ENCODE data around the gene MAST1.
"Not testable (repeated sequence)": the region's sequence is repeated elsewhere in the genome, so short reads cannot be mapped to it uniquely, and the experiment has no call there.

The MAST1 gene

DNA sequence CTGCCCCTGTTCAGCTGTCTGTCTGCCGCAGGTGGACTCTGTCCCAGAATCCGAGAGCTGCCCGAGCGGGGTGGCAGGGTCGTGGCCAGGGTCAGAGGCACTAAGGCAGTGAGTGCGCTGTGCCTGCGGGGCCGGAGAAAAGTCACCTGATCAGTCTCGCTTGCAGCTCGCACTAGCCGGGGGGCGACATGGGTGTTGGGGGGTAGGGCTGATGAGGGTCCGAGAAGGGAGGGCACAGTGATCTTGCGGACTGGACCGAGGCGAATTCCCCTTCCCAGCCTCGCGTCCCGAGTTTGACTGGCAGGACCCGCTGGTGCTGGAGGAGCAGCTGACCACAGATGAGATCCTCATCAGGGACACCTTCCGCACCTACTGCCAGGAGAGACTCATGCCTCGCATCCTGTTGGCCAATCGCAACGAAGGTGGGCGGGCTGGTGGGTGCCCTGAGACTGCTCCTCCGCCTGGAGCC lies 53.3 kb downstream of the MAST1 start:
- no peak for DNase-seq (ENCODE audit: low read depth, low spot score)

DNA sequence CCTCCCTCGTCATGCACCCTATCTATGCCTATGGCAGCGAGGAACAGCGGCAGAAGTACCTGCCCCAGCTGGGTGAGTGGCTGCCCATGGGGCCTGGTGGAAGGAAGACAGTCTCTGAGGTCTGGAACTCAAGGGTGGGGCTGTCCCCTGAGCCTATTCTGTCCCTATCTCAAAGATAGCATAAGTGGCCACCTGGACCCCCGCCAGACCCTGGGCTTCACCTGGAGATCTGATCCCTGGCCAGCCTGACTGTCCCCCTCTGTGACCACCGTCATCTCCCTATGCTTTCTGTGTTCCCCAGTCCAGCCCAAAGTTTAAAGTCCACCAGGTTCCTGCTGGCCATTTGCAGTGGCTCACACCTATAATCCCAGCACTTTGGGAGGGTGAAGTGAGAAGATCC lies 55.3 kb downstream of the MAST1 start:
- no peak for DNase-seq (ENCODE audit: low read depth, low spot score)

DNA sequence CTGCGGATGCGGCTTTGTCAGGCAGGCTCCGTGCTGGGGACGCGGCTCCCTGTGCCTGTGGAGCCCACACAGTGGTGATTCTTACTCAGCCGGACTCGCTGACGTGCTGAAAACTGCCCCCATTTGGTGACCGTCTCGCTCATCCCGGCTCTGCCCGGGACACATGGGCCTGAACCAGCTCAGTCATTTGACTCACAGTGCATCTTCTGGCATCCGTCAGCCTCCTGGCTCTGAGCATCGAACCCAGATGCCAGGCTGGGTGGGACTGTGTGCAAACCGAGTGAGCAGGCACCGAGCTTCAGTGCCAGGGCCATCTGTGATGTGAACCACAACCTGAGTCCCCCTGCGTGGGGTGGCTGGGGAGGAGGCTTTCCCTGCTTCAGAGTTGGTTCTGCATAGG lies 58.1 kb downstream of the MAST1 start:
- DNase-seq (ENCODE audit: low read depth, low spot score) = no peak

DNA sequence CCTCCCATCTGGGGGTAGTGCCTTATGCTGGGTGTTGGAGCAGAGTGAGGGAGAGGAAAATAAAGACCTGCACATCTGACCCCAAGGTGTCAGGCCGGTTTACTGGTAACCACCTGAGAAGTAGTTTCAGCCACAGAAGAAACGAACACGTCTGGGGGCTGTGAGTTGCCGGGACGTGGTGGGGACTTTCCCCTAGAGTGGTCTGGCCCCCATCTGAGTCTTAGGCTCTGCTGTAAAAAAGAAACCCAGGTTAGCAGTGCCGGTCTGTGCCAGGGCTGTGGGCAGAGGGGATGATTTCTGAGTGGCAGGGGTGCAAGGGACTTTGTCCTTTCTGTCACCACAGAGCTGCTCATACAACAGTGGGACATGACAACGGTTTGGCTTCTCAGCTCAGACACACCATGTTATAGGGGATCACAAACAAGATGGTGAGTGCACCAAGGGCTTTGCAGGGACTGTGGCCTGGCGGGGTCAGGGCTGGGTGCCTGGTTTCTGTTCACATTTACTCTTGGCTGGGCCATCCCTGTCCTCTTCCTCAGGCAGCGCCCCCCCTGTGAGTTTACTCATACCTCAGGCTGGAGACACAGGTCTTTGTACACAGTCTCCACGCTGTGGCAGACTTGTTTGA lies 61.7 kb downstream of the MAST1 start:
- no peak for DNase-seq (ENCODE audit: low read depth, low spot score)

DNA sequence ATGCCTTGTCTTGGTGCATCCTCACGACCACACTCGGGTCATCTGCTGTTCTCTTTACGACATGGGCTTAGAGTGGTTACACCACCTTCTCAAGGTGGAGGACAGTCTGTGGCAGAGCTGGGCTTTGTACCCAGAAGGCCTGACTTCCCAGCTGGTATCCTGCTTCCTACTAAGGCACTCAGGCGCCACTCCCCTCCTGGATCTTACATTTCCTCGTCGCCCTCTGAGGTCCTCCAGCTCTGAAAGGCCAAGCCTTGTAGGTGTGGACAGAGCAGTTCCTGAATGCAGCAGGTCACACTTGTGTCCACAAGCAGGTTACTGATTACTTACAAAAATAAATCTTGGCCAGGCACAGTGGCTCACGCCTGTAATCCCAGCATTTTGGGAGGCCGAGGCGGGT lies 68.9 kb downstream of the MAST1 start:
- no peak for DNase-seq (ENCODE audit: low read depth, low spot score)

DNA sequence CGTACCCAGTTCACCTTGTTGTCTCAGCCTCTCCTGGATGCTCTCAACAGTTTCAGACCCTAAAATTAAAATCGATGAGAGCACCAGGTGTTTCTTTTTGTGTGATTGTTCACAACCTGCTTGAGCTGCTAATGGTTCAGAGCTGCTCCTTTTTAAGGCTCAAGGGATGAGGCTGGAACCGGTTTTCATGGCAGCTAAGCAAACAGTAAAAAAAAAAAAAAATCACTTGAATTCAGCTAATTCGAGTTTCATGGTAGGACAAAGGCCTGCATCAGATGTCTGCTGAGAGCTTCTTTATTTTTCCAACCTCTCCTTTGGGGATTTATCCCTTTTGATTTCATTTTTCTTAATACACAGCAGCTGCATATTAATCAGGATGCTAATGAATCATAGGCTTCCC lies 74.3 kb downstream of the MAST1 start:
- no peak for DNase-seq (ENCODE audit: low read depth, low spot score)

DNA sequence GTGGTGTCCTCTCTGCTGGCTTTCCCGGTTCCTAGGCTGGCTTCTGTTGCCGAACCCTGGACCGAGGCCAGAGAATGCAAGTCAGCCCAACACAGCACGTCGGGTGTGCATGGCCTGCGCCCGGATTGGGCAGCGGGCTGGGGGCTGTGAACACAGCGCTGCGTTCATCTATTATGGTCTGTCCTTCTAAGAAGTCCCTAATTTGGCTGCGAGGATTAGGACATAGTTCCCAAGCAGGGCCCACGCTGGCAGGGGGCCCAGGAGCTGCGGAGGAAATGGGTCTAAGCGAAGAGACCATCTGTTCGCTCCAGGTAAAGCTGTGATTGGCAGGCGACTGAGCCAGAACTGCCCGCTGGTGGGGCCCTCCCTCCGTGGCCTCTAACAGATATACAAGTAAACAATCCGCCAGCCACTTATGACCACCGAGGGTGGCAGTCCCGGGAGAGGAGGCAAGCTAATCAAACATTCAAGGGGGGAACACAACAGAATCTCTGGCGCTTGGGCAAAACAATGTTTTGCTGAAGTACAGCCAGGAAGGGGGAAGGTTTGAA lies 74.8 kb downstream of the MAST1 start:
- no peak for DNase-seq (ENCODE audit: low read depth, low spot score)

DNA sequence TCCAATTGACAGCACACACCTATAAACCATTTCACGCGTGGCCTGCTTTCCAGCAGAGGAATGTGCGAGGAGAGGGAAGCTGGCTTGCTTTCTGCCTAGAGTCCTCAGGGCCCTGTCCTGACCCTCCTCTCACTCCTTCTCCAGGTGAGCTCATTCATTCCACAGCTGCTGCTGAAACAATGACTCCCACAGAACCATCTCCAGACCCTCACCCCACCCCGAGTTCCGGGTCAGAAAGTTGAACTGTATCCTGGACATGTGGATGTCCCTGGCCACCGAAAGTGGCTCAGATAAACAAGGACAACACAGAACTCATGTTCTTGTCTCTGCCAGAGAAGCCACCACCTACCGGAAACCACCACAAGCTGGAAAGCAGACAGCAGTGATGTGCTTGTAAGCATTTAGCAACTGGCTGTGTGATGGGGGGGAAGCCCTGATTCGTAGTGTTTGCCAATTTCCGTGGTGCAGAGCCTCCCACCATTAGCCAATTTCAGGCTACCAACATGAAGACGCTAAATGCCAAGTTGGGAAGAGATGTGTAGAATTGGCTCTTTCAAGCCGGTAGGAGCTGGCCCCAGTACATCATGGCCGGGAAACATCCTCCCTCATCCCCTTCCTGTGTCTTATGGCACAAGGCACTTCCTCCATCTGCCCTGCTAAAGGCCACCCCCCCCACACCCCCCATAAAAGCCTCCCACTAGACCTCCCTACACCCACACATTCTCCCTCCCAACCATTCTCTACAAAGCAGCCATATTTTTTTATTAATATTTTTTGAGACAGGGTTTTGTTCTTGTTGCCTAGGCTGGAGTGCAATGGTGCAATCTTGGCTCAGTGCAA lies 75.8 kb downstream of the MAST1 start:
- DNase-seq (ENCODE audit: low read depth, low spot score) = no peak

DNA sequence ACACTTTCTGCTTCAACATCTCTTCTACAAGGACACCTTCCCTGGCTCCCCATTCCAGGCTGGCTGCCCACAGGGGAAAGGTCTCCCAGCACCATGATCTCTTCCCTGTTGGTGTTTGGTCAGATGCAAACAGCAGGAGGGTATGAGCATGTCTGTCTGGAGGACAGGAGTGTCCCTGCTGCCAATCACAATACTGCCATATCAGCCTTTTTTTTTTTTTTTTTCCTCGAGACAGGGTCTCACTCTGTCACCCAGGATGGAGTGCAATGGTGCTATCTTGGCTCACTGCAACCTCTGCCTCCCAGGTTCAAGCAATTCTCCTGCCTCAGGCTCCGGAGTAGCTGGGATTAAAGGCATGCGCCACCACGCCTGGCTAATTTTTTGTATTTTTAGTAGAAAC lies 77.5 kb downstream of the MAST1 start:
- DNase-seq (ENCODE audit: low read depth, low spot score) = not testable (repeated sequence)

DNA sequence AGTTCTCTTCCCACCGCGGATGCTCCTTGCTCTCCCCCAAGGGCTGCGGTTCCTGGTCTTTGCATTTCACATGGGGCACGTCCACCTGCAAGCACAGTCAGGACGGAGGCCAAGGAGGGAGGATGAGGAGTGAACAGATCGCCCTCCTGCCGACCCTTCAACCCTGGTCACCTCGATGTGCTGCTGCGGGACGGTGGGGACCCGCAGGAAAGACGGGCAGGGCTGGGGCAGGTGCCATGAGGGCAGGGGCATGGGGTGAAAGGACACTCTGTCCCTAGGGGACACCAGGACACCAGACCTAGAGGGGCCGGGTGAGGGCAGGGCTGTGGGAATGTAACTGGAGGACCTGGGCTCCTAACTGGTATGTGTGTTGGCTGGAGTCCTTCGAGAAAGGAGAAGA lies 79.9 kb downstream of the MAST1 start:
- DNase-seq (ENCODE audit: low read depth, low spot score) = no peak

DNA sequence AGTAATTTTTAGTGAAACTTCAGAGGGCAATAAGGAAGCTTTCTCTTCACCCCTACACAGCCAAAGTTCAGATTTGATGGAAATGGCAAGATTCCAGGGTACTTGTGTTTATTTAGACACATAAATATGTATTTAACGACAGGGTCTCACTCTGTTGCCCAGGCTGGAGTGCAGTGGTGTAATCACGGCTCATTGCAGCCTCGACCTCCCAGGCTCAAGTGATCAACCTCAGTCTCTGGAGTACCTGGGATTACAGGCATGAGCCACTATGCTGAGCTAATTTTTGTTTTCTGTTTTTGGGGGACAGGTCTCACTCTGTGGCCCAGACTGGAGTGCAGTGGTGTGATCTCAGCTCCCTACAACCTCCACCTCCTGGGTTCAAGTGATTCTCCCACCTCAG lies 82.7 kb downstream of the MAST1 start:
- no peak for DNase-seq (ENCODE audit: low read depth, low spot score)

DNA sequence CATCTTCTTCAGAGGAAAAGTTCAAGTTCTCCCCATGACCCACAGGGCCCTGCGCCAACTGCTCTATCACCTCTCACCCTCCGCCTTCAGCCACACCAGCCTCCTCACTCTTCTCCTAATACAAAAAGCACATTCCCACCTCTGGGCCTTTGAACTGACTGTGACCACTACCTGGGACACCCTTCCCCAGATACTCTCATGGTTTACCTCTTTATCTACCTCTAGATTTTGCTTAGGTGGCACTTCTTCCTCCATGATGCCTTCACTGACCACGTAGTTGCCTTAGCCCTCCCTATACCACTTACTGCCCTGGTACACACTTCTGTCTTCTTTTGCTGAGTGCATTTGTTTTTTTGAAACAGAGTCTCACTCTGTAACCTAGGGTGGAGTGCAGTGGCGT lies 84.6 kb downstream of the MAST1 start:
- no peak for DNase-seq (ENCODE audit: low read depth, low spot score)
